ENCODE data around the gene C19orf12. TPM values are rescaled to one million over a fixed set of nuclear protein-coding genes. Genes with fewer than 3 reads are reported as not detected.

The C19orf12 gene
- total RNA-seq, 1 donor from 2014 or later = 21.6 TPM

GRCh38 chr19:29667901-29668341, 47.1 kb downstream of the C19orf12 start:
- Mint-ChIP-seq H3K27me3 (no peaks in the 10 kb centered on the region), H3K4me1 (peaks cover 61% of the 10 kb centered on the region), H3K27ac (peak overlapping the region; percentile 30), H3K9me3 (no peaks in the 10 kb centered on the region), H3K36me3 (ENCODE audit: low read depth) (no peaks in the 10 kb centered on the region), H3K4me3 (peak overlapping the region; percentile 15)
- TF ChIP-seq CTCF (IDR thresholded peaks at IDR 0.05) = no peak
- POLR2A ChIA-PET = interaction anchor here (4.7 kb wide), 1 partner anchor 62 kb away, joined by 62 read pairs; the partner anchor contains the start of gene POP4
- ATAC-seq (ENCODE audit: low read depth) (no peak), DNase-seq (no peak)
- CTCF ChIA-PET = interaction anchor here (0.8 to 2.5 kb wide), 5 partner anchors 13 to 58 kb away, joined by 4 to 12 read pairs (median 4); no protein-coding TSS in a partner anchor
- intact Hi-C loops (cut with micrococcal nuclease) = no loop called here

GRCh38 chr19:29667387-29667783, 47.7 kb downstream of the C19orf12 start:
- no peak for DNase-seq
- Mint-ChIP-seq H3K27ac (peak overlapping the region; percentile 70), H3K4me1 (peaks cover 56% of the 10 kb centered on the region), H3K36me3 (ENCODE audit: low read depth) (no peaks in the 10 kb centered on the region), H3K9me3 (no peaks in the 10 kb centered on the region), H3K4me3 (peak overlapping the region; percentile 68), H3K27me3 (no peaks in the 10 kb centered on the region)
- CTCF ChIA-PET = interaction anchor here (1.5 to 3.1 kb wide), 3 partner anchors 27 to 57 kb away, joined by 4 to 20 read pairs (median 12); no protein-coding TSS in a partner anchor
- ATAC-seq (ENCODE audit: low read depth) = no peak
- POLR2A ChIA-PET = interaction anchor here (4.7 kb wide), 1 partner anchor 61 kb away, joined by 62 read pairs; the partner anchor contains the start of gene POP4
- no peak for TF ChIP-seq CTCF (IDR thresholded peaks at IDR 0.05)
- intact Hi-C loops (cut with micrococcal nuclease) = no loop called here

GRCh38 chr19:29666578-29667386, 48.3 kb downstream of the C19orf12 start:
- DNase-seq = no peak
- intact Hi-C loops (cut with micrococcal nuclease) = no loop called here
- CTCF ChIA-PET = interaction anchor here (1.5 to 3.1 kb wide), 4 partner anchors 24 to 56 kb away, joined by 4 to 20 read pairs (median 13); no protein-coding TSS in a partner anchor
- Mint-ChIP-seq H3K4me1 (peaks cover 50% of the 10 kb centered on the region), H3K9me3 (no peaks in the 10 kb centered on the region), H3K36me3 (ENCODE audit: low read depth) (no peaks in the 10 kb centered on the region), H3K27me3 (no peaks in the 10 kb centered on the region), H3K27ac (peak overlapping the region; percentile 70), H3K4me3 (peak overlapping the region; percentile 68)
- no peak for ATAC-seq (ENCODE audit: low read depth)
- POLR2A ChIA-PET = interaction anchor here (1.0 to 4.7 kb wide), 3 partner anchors 12 to 61 kb away, joined by 4 to 62 read pairs (median 5); partner anchors contain the start of genes C19orf12 and POP4
- no peak for TF ChIP-seq CTCF (IDR thresholded peaks at IDR 0.05)

GRCh38 chr19:29665826-29666577, 49.1 kb downstream of the C19orf12 start:
- intact Hi-C loops (cut with micrococcal nuclease) = loop anchor here (1.0 to 2.0 kb wide), 7 partner anchors 7 to 179 kb away; partner anchors contain the start of gene POP4
- DNase-seq (no peak), ATAC-seq (ENCODE audit: low read depth) (no peak)
- Mint-ChIP-seq H3K27me3 (no peaks in the 10 kb centered on the region), H3K36me3 (ENCODE audit: low read depth) (no peaks in the 10 kb centered on the region), H3K9me3 (no peaks in the 10 kb centered on the region), H3K4me3 (peak overlapping the region; percentile 79), H3K4me1 (peaks cover 42% of the 10 kb centered on the region), H3K27ac (peak overlapping the region; percentile 68)
- ChIA-PET POLR2A (interaction anchor here (0.9 to 4.7 kb wide), 7 partner anchors 13 to 276 kb away, joined by 3 to 62 read pairs (median 5); partner anchors contain the start of genes C19orf12, POP4 and URI1), CTCF (interaction anchor here (0.9 to 3.1 kb wide), 9 partner anchors 12 to 64 kb away, joined by 3 to 27 read pairs (median 5); partner anchors contain the start of genes C19orf12 and POP4)
- TF ChIP-seq CTCF (IDR thresholded peaks at IDR 0.05) = no peak

Data from activated B cell treated with CpG ODN at 0.5 μM for 24 hours (primary cell).